H1 (cell line): ENCODE data around the gene CD52. TPM values are rescaled to one million over a fixed set of nuclear protein-coding genes. Genes with fewer than 3 reads are reported as not detected.

ENCODE experiments used
- ASH2L ChIP-seq: fragments of 200-600, 300-600 bp; sonication (generic); IDR thresholded peaks from one replicate; pipeline ENCODE4 v1.7.1; 2017; ENCODE audit warnings: low read length
- HDAC6 ChIP-seq: IDR thresholded peaks from one replicate; pipeline ENCODE4 v1.7.1; 2012; ENCODE audit warnings: low read depth, mild to moderate bottlenecking, inconsistent platforms, low read length, moderate library complexity
- NANOG ChIP-seq: IDR thresholded peaks from 2 replicates; pipeline ENCODE4 v1.6.1; 2011; ENCODE audit warnings: low read length, low read depth, mild to moderate bottlenecking, inconsistent platforms; ENCODE audit not compliant: insufficient read depth, poor library complexity, severe bottlenecking
- POLR2A ChIP-seq, 2 experiments: IDR thresholded peaks; 1 replicate in 1 of 2; 2 replicates in 1 of 2; pipeline ENCODE4 v1.6.1; 2011; ENCODE audit warnings: low read depth in 2 of 2, low read length in 2 of 2, mild to moderate bottlenecking in 2 of 2; ENCODE audit errors: control extremely low read depth in 1 of 2
- POU5F1 ChIP-seq: IDR thresholded peaks from 2 replicates; pipeline ENCODE4 v1.6.1; 2011; ENCODE audit warnings: low read depth, mild to moderate bottlenecking, low read length, moderate library complexity
- SIX5 ChIP-seq: IDR thresholded peaks from 2 replicates; pipeline ENCODE4 v1.6.1; 2011; ENCODE audit warnings: mild to moderate bottlenecking, low read depth, low read length
- polyA plus RNA-seq, 7 experiments: library from polyadenylated mRNA; depleted of rRNA in 3 of 7; stranded (reverse) in 5 of 7; unstranded in 2 of 7; fragments of >200 nt in 5 of 7; fragments of 200-250 nt in 2 of 7; gene quantifications; 1 replicate in 5 of 7; 2 replicates in 1 of 7; 4 replicates in 1 of 7; pipeline versions ENCODE4 v1.2.1 to v1.2.3, GENCODE V29; 2011 to 2013; ENCODE audit warnings: missing spikeins in 2 of 7, mixed read lengths in 2 of 7
- total RNA-seq: library from RNA; stranded (reverse); fragmentation: NEBNext Ultra II Directional; extraction: Animal tissue kit (Norgen Biotek cat#: 25700); gene quantifications from 2 replicates; pipeline ENCODE4 v1.2.1, GENCODE V29; 2021
- TF ChIP-seq, protein P1 (sequence below): IDR thresholded peaks from 2 replicates; pipeline ENCODE4 v1.6.1; 2011; ENCODE audit warnings: low read depth, mild to moderate bottlenecking, low read length; ENCODE audit not compliant: insufficient read depth
- TF ChIP-seq, protein P2 (sequence below): fragments of 300-600 bp; sonication (generic); IDR thresholded peaks from 2 replicates; pipeline ENCODE4 v1.7.1; 2012; ENCODE audit warnings: low read length, moderate library complexity, mild to moderate bottlenecking, inconsistent platforms; ENCODE audit not compliant: insufficient replicate concordance

The CD52 gene
- total and polyA plus RNA-seq, 2 of the 8 experiments (the other 6 are each of a cell fraction or from before 2014, with no cell fraction given): 2.4 to 3.1 TPM

DNA sequence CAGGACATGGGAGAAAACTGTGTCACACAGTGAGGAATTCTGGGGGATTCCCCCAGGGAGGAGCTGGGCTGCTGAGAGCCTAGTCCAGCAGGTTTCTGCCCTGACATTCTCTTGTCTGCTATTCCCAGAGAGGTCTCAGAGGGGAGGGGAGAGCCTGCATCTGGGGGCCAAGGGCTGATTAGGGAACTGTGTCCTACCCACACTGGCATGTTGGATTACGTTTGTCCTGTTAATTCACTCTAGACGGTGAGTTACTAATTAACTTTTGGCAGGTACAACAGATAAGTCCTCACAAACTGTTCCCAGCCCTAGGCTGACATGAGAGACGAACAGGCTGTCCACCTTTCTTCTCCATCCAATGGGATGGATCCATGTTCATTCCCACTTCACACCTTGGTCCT, 40.5 kb upstream of the CD52 start (continued):
- TF ChIP-seq, protein P1, sequence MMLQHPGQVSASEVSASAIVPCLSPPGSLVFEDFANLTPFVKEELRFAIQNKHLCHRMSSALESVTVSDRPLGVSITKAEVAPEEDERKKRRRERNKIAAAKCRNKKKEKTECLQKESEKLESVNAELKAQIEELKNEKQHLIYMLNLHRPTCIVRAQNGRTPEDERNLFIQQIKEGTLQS: no peak
- TF ChIP-seq ASH2L (no peak), NANOG (no peak), POLR2A (IDR thresholded peaks at IDR 0.05; ENCODE audit: control extremely low read depth in 1 of 2, low read depth in 2 of 2, low read length in 2 of 2) (no peak), SIX5 (no peak), POU5F1 (no peak), HDAC6 (no peak)
- TF ChIP-seq, protein P2, sequence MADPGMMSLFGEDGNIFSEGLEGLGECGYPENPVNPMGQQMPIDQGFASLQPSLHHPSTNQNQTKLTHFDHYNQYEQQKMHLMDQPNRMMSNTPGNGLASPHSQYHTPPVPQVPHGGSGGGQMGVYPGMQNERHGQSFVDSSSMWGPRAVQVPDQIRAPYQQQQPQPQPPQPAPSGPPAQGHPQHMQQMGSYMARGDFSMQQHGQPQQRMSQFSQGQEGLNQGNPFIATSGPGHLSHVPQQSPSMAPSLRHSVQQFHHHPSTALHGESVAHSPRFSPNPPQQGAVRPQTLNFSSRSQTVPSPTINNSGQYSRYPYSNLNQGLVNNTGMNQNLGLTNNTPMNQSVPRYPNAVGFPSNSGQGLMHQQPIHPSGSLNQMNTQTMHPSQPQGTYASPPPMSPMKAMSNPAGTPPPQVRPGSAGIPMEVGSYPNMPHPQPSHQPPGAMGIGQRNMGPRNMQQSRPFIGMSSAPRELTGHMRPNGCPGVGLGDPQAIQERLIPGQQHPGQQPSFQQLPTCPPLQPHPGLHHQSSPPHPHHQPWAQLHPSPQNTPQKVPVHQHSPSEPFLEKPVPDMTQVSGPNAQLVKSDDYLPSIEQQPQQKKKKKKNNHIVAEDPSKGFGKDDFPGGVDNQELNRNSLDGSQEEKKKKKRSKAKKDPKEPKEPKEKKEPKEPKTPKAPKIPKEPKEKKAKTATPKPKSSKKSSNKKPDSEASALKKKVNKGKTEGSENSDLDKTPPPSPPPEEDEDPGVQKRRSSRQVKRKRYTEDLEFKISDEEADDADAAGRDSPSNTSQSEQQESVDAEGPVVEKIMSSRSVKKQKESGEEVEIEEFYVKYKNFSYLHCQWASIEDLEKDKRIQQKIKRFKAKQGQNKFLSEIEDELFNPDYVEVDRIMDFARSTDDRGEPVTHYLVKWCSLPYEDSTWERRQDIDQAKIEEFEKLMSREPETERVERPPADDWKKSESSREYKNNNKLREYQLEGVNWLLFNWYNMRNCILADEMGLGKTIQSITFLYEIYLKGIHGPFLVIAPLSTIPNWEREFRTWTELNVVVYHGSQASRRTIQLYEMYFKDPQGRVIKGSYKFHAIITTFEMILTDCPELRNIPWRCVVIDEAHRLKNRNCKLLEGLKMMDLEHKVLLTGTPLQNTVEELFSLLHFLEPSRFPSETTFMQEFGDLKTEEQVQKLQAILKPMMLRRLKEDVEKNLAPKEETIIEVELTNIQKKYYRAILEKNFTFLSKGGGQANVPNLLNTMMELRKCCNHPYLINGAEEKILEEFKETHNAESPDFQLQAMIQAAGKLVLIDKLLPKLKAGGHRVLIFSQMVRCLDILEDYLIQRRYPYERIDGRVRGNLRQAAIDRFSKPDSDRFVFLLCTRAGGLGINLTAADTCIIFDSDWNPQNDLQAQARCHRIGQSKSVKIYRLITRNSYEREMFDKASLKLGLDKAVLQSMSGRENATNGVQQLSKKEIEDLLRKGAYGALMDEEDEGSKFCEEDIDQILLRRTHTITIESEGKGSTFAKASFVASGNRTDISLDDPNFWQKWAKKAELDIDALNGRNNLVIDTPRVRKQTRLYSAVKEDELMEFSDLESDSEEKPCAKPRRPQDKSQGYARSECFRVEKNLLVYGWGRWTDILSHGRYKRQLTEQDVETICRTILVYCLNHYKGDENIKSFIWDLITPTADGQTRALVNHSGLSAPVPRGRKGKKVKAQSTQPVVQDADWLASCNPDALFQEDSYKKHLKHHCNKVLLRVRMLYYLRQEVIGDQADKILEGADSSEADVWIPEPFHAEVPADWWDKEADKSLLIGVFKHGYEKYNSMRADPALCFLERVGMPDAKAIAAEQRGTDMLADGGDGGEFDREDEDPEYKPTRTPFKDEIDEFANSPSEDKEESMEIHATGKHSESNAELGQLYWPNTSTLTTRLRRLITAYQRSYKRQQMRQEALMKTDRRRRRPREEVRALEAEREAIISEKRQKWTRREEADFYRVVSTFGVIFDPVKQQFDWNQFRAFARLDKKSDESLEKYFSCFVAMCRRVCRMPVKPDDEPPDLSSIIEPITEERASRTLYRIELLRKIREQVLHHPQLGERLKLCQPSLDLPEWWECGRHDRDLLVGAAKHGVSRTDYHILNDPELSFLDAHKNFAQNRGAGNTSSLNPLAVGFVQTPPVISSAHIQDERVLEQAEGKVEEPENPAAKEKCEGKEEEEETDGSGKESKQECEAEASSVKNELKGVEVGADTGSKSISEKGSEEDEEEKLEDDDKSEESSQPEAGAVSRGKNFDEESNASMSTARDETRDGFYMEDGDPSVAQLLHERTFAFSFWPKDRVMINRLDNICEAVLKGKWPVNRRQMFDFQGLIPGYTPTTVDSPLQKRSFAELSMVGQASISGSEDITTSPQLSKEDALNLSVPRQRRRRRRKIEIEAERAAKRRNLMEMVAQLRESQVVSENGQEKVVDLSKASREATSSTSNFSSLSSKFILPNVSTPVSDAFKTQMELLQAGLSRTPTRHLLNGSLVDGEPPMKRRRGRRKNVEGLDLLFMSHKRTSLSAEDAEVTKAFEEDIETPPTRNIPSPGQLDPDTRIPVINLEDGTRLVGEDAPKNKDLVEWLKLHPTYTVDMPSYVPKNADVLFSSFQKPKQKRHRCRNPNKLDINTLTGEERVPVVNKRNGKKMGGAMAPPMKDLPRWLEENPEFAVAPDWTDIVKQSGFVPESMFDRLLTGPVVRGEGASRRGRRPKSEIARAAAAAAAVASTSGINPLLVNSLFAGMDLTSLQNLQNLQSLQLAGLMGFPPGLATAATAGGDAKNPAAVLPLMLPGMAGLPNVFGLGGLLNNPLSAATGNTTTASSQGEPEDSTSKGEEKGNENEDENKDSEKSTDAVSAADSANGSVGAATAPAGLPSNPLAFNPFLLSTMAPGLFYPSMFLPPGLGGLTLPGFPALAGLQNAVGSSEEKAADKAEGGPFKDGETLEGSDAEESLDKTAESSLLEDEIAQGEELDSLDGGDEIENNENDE: no peak
